ENCODE measurements around the gene NUDCD2.

The NUDCD2 gene

DNA sequence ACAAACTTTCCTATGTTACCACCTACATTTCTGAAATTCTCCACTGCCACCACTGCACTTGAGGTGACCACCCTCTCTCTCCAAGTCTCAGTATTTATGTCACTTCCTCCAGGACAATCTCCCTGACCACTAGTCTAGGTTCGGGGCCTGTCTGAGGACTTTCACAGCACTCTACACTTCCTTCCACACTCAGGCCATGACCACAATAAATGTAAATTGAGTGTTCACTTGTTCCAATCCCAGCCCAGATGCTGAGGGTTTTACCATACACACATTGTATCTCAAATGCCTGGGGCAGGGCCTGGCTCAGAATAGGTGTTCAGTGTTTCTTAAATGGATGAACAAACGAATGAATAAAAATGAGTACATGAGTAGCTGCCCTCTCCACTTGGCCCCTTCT, 49.4 kb downstream of the NUDCD2 start:
- in situ Hi-C loops (cut with HindIII; ENCODE audit: low pct_ligation_motif_present, low sequenced_read_pairs), result no loop called here
- no peak overlapping the region for H3K4me3 ChIP-seq (ENCODE audit: low read depth, low read length)

DNA sequence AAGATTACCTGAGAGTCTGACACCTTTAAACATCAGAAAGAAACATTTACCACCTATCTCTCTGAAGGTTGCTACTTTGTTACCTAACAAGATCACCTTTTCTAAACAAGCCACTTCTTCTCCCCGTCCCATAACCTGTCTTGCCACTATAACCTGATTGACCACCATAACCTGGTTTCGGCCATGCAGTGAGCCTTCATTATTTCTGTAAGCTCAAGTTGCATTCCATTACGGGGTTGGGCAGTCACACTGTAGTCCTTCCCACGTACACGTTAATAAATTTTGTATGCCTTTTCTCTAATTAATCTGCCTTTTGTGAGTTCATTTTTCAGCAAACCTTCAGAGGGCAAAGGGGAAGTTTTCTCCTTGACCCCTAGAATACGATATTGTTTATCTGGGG, 50.5 kb downstream of the NUDCD2 start:
- Histone ChIP-seq H3K4me3 (ENCODE audit: low read depth, low read length) (no peak overlapping the region), H3K36me3 (replicated peaks) (no peaks in the 10 kb centered on the region), H3K27ac (no peak overlapping the region), H3K27me3 (replicated peaks) (no peaks in the 10 kb centered on the region)
- in situ Hi-C loops (cut with HindIII; ENCODE audit: low pct_ligation_motif_present, low sequenced_read_pairs), result no loop called here
- TF ChIP-seq, protein P1, sequence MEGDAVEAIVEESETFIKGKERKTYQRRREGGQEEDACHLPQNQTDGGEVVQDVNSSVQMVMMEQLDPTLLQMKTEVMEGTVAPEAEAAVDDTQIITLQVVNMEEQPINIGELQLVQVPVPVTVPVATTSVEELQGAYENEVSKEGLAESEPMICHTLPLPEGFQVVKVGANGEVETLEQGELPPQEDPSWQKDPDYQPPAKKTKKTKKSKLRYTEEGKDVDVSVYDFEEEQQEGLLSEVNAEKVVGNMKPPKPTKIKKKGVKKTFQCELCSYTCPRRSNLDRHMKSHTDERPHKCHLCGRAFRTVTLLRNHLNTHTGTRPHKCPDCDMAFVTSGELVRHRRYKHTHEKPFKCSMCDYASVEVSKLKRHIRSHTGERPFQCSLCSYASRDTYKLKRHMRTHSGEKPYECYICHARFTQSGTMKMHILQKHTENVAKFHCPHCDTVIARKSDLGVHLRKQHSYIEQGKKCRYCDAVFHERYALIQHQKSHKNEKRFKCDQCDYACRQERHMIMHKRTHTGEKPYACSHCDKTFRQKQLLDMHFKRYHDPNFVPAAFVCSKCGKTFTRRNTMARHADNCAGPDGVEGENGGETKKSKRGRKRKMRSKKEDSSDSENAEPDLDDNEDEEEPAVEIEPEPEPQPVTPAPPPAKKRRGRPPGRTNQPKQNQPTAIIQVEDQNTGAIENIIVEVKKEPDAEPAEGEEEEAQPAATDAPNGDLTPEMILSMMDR (IDR thresholded peaks at IDR 0.05; ENCODE audit: low read depth, low read length, missing control alignments), result no peak
- DNase-seq, result no peak

More for the DNA sequence above, 49.4 kb downstream of the NUDCD2 start:
- TF ChIP-seq, protein P1 (IDR thresholded peaks at IDR 0.05; ENCODE audit: low read depth, low read length, missing control alignments), result no peak
- Histone ChIP-seq H3K27ac (no peak overlapping the region), H3K36me3 (replicated peaks) (no peaks in the 10 kb centered on the region), H3K27me3 (replicated peaks) (no peaks in the 10 kb centered on the region)
- DNase-seq, result no peak

DNA sequence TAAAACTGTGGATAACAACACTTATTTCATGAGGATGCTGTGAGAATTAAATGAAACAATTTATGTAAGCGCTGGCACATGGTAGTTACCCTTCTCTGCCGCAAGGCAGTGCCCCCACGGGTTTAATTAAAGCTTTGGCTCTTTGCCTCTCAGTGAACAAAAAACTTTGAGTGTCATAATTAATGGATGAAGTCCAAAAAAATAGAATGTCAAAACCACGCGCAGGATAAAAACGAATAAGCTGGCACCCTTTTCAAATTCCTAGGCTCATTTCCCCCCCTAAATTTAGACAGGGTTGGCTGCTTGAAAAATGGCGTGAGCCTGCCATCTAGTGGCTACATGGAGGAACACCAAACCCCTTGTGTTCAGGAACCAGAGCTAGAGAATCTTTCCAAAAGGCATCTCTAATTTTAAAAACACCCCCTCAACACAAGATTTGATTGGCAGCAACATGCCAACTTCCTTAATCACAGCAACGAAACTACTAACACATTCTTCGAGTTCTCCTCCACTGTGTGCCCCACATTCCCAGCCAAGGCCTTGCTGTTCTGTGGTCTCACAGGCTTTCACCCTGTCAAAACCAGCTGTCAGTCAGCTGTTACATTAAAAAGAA, 51.5 kb downstream of the NUDCD2 start:
- H3K27ac ChIP-seq, result no peak overlapping the region
- no peaks in the 10 kb centered on the region for H3K36me3 ChIP-seq (replicated peaks)
- TF ChIP-seq, protein P1 (IDR thresholded peaks at IDR 0.05; ENCODE audit: low read depth, low read length, missing control alignments), result peak; percentile 91
- in situ Hi-C loops (cut with HindIII; ENCODE audit: low pct_ligation_motif_present, low sequenced_read_pairs), result no loop called here
- no peaks in the 10 kb centered on the region for H3K27me3 ChIP-seq (replicated peaks)
- peak; percentile 42 for DNase-seq
- H3K4me3 ChIP-seq (ENCODE audit: low read depth, low read length), result no peak overlapping the region

DNA sequence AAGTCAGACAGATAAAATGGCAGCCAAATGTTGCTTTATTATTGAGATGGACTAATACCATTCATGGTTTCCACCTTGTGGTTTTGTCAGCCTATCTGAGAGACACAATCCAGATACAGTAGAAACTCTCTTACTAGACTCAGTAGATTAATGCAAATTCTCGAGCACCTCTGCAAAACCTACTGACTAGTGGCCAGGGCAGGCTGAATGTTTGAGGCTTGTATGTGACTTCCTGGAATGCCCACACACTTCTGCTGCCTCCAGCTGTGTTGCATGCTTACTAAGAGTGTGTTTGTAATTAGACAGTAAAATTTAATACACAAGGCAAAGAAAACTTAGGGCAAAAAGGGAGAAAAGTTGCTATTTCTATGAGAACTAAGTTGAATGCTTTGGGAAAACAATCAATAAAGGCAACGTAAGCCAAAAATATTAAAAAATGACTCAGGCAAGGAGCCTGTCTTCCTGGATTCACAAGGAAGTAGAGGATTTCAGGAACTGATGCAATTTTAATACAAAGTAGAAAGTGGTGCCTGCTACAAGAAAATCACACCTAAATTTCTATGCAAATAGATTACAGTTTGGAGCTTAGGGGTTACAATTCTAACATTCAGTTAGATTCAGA, 52.8 kb downstream of the NUDCD2 start:
- no peak overlapping the region for H3K27ac ChIP-seq
- no peaks in the 10 kb centered on the region for H3K36me3 ChIP-seq (replicated peaks)
- in situ Hi-C loops (cut with HindIII; ENCODE audit: low pct_ligation_motif_present, low sequenced_read_pairs), result no loop called here
- DNase-seq, result peak; percentile 19
- TF ChIP-seq, protein P1 (IDR thresholded peaks at IDR 0.05; ENCODE audit: low read depth, low read length, missing control alignments), result no peak
- no peak overlapping the region for H3K4me3 ChIP-seq (ENCODE audit: low read depth, low read length)
- H3K27me3 ChIP-seq (replicated peaks), result no peaks in the 10 kb centered on the region

DNA sequence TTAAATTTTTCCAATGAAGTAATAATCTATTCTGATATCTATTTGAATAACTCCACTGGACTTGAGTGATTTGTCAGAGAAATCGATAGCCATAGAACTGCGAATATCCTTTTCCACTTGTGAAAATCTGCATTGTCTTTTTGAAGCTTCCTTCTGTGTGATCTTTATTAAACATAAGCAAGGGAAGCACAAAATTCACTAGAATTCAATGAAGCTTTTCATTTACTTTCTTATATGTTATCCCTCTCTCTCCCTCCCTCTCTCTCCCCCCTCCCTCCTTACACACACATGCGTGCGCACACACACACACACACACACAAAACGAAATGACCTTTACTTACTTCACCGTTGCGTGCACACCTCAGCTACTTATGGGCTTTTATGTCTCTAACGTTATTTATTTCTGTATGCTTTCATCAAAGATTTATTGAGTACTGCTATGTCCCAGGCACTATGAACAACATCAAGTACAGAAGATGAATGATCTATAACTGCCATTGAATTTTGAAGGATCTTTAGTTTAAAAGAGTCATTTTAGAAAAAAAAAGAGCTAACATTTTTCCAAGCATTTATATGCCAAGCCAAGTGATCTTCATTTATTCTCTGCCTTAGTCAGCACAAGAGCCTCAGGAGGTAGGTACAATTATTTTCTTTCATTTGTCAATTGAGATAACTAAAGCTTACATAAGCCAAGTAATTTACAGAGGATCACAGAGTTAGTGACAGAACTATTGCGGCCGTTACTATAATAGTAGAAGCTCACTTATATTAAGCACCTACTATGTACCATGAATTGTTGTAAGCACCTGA, 55.3 kb downstream of the NUDCD2 start:
- H3K4me3 ChIP-seq (ENCODE audit: low read depth, low read length), result no peak overlapping the region
- H3K27me3 ChIP-seq (replicated peaks), result no peaks in the 10 kb centered on the region
- TF ChIP-seq, protein P1 (IDR thresholded peaks at IDR 0.05; ENCODE audit: low read depth, low read length, missing control alignments), result no peak
- no peak overlapping the region for H3K27ac ChIP-seq
- DNase-seq, result no peak
- in situ Hi-C loops (cut with HindIII; ENCODE audit: low pct_ligation_motif_present, low sequenced_read_pairs), result no loop called here
- no peaks in the 10 kb centered on the region for H3K36me3 ChIP-seq (replicated peaks)

Data from brain microvascular endothelial cell (primary cell).